ENCODE results near the gene NAA60.

Gene NAA60

DNA sequence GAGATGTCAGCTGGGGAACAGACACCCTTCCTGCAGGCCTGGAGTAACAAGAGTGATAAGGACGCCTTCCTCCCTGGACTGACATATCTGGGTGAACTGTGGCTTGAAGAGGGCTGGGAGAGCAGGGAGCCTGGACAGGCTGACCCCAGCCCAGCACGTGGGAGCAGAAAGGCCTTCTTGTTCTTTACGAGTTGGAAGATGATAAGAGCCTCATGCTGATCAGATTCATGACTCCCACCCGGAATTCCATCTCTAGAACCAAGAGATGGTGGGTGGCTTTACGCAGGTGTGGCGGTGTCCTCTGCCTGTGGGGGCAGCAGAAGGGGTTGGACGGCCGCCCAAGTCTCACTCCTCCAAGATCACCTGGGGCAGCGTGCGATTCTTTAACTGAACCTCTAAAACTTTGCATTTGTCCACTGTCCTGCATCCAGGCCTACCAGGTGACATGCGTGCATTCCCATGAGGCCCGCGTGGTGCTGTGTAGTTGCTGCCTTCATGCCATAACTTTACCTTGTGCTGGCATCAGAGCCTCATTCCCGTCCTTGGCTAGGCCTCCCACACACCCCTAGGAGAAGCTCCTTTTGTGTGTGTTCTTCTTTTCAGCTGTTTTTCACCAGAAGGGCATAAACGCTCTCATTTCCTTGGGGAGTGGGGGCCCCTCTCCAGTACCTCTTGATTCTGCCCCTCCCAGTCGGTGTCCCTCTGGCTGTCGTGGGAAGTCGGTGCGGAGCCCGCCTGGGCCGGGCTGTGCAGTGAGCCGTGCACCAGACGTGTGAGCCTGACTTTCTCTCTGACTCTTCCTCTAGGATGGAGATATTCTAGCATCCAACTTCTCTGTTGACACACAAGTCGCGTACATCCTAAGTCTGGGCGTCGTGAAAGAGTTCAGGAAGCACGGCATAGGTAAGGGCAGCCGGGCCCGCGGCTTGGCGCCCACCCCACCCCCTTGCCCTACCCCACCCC lies 38.5 kb downstream of the NAA60 start:
- in situ Hi-C loops (cut with HindIII; ENCODE audit: low sequenced_read_pairs): no loop called here

- in situ Hi-C loops (cut with HindIII; ENCODE audit: low sequenced_read_pairs): no loop called here
Measured at GRCh38 chr16:3482659-3483241, 39.3 kb downstream of the NAA60 start.

DNA sequence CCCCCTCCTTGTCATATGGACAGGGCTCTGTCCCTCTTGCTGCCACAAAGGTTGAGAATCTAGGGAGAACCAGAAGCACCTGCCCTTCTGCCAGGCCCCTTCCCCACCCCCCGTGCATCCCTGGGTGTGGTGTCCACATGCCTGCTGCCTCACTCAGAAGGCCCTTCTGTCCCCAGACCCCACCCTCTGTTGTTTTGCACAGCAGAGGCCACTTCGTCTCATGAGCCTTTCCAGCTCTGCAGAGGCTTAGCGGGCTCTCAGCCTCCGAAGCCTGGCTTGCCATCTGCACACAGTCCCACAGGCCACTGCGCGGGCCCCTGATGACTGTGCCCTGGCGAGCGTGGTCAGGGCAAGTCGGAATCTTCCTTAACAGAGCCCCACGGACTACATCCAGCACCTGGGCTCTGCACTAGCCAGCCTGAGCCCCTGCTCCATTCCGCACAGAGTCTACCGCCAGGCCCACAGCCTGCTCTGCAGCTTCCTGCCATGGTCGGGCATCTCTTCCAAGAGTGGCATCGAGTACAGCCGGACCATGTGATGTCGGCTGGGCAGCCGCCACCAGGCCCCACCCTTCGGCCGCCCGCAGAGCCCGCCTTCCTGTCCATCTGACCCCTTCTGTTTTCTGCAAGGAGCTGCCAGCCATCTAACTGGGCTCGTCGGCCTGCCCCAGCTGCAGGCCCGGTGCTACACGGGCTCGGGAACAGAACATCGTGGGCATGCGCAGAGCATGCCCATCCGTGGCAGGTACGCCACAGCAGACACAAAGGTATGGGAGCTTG lies 41.0 kb downstream of the NAA60 start:
- in situ Hi-C loops (cut with HindIII; ENCODE audit: low sequenced_read_pairs): no loop called here

DNA sequence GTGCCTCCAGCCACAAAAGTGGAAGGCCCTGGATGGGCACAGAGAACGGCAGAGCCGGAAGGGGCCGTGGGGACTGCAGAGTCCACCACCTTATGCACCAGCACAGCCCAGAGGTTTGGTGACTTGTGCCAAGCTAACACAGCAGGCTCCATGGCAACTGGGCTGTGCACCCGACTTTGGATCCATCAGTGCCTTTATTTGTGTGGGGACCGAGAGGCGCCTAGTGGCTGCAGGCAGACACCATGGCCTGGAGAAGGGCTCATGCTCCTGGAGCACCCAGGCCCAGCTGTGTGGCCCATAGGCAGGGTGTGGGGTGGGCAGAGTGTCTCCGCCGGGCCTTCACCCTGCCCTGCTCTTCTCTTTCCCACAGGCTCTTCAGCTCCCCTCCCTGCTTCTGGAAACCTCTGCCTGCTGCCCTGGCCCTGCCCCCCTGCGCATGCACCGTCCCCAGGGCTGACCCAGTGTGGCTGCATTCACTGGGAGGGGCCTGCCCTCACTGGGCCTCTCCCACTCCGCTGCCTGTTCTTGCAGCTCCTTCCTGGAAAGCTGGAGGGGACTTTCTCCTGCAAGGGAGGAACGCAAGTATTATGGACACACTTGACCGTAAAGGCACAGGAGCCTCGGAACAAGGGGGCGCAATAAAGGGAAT lies 41.7 kb downstream of the NAA60 start:
- in situ Hi-C loops (cut with HindIII; ENCODE audit: low sequenced_read_pairs): no loop called here

GRCh38 chr16:3485821-3486505 lies 42.5 kb downstream of the NAA60 start:
- in situ Hi-C loops (cut with HindIII; ENCODE audit: low sequenced_read_pairs): no loop called here

DNA sequence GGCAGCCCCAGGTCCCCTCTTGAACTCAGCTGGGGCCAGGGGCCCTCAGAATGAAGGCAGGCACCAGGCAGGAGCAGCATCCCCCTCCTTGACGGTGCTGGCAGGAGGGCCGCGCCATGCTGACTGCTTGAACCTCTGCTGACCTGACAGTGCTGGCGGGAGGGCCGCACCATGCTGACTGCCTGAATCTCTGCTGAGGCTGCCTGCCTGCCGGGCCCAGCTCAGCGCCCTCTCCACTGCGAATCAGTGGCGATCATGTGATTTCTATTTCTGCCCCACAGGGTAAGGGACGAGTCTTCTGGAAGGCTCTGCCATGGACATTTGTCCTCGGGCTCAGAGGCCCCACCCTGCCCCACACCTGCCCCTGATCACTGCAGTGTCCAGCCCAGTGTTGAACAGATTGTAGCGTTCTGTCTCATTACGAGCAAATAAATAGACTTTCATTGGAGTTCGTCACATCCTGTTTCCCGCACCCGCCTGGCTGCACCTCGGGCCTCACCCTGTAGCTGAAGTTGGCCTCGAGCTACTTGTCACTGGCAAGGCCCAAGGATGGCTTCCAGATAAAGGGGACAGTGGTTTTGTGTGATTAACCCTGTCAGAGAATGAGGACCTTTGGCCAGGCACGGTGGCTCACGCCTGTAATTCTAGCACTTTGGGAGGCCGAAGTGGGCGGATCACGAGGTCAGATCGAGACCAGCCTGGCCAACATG lies 43.2 kb downstream of the NAA60 start:
- in situ Hi-C loops (cut with HindIII; ENCODE audit: low sequenced_read_pairs): no loop called here

- in situ Hi-C loops (cut with HindIII; ENCODE audit: low sequenced_read_pairs): no loop called here
Measured at GRCh38 chr16:3487521-3488410, 44.3 kb downstream of the NAA60 start.

- in situ Hi-C loops (cut with HindIII; ENCODE audit: low sequenced_read_pairs): no loop called here
Measured at GRCh38 chr16:3488801-3489200, 45.3 kb downstream of the NAA60 start.

GRCh38 chr16:3490911-3491629 lies 47.6 kb downstream of the NAA60 start:
- in situ Hi-C loops (cut with HindIII; ENCODE audit: low sequenced_read_pairs): no loop called here

DNA sequence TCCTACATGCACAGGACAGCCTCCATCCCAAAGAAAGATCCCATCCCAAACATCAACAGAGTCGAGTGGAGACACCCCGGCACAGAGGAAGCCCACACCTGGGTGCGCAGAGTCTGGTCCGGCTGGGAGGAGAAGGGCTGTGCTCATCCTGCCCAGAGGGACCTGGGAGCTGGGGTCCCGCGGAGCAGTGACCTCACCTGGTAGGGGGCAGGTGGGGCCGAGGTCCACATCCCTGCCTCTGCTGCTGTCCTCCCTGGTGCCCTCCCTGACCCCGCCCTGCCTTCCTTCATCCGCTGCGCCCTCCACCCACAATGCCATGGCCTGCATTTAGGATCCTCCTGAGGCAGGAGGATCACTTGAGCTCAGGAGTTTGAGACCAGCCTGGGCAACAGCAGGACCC lies 48.9 kb downstream of the NAA60 start:
- in situ Hi-C loops (cut with HindIII; ENCODE audit: low sequenced_read_pairs): no loop called here

DNA sequence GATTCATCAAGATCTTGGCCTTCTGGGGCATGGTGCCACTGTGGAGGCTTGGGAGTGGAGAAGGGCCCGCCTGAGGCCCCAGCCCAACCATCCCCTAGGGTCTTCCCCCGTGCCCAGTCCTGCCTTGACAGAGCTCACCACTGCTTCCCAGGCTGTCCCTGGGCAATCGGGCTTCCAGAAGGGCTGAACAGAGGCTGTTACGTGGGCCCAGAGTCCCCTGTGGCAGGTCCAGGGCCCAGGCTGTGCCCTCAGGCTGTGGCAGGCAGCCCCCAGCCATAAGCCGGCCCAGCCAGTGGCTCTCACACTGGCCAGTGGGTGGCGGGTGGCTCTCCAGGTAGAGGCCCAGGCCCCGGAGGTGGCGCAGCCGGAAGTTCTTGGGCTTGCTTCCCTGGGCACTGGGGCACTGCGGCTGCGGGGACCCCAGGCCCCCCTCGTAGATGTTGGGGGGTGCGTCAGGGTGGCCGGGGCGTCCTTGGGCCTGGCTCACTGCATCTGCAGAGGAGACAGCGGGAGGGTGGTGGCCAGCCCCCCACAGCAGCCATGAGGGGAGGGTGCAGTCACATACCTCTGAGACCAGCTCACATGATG lies 51.0 kb downstream of the NAA60 start:
- in situ Hi-C loops (cut with HindIII; ENCODE audit: low sequenced_read_pairs): no loop called here

GRCh38 chr16:3495176-3495575 lies 51.7 kb downstream of the NAA60 start, which contains the start of gene C16orf90:
Gene C16orf90 (minus strand): TSS chr16:3495489. CDS start chr16:3495421, 68 bp downstream.
- in situ Hi-C loops (cut with HindIII; ENCODE audit: low sequenced_read_pairs): no loop called here

GRCh38 chr16:3496386-3496785 lies 52.9 kb downstream of the NAA60 start:
- in situ Hi-C loops (cut with HindIII; ENCODE audit: low sequenced_read_pairs): no loop called here

- in situ Hi-C loops (cut with HindIII; ENCODE audit: low sequenced_read_pairs): no loop called here
Measured at GRCh38 chr16:3497771-3498170, 54.3 kb downstream of the NAA60 start.

DNA sequence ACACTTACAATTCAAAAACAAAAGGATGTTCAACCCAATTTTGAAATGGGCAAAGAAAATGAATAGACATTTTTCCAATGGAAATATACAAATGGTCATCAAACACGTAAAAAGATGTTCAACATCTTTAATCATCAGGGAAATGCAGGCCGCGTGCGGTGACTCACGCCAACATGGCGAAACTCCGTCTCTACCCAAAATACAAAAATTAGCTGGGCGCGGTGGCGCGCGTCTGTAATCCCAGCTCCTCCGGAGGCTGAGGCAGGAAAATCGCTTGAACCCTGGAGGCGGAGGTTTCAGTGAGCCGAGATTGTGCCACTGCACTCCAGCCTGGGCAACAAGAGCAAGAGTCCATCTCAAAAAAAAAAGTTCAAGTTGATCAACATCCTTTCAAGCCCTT lies 55.5 kb downstream of the NAA60 start:
- in situ Hi-C loops (cut with HindIII; ENCODE audit: low sequenced_read_pairs): no loop called here

DNA sequence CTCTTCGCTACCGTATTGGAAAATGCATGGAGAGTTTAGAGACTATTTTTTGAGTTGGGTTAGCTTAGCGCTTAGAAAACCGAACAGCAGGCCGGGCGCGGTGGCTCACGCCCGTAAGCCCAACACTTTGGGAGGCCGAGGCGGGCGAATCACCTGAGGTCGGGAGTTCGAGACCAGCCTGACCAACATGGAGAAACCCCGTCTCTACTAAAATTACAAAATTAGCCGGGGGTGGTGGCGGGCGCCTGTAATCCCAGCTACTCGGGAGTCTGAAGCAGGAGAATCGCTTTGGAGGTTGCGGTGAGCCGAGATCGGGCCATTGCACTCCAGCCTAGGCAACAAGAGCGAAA lies 57.9 kb downstream of the NAA60 start:
- in situ Hi-C loops (cut with HindIII; ENCODE audit: low sequenced_read_pairs): loop anchor here (25.0 kb wide), 1 partner anchor 111 kb away; the partner anchor contains the start of gene SLX4

DNA sequence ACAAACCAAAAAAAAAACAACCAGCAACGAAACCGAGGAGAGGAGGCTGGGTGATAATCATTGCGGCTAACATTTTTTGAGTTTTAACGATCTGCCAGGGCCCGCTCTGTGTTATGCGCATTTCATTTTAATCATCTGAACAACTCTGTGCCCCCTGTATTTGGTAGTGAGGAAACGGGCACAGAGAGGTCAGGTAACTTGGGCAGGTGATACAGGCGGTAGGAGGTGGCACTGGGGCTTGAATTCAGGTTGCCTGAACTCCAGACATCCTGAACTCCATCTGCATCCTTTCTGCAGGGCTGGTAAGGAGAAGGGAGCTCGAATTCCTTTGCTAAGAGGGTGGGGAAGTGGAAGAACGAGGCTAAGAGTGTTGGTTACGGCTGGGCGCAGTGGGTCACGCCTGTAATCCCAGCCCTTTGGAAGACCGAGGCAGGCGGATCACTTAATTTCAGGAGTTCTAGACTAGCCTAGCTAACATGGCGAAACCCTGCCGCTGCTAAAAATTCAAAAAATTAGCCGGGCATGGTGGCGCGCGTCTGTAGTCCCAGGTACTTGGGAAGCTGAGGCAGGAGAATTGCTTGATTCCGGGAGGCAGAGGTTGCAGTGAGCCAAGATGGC lies 58.4 kb downstream of the NAA60 start:
- in situ Hi-C loops (cut with HindIII; ENCODE audit: low sequenced_read_pairs): loop anchor here (25.0 kb wide), 1 partner anchor 110 kb away; the partner anchor contains the start of gene SLX4
